ENCODE data around the gene RBP5. TPM values are rescaled to one million over a fixed set of nuclear protein-coding genes. Genes with fewer than 3 reads are reported as not detected.

RBP5 gene
- total and polyA plus RNA-seq, 8 donors, result 1.2 to 26.5 (median 20.2) TPM

DNA sequence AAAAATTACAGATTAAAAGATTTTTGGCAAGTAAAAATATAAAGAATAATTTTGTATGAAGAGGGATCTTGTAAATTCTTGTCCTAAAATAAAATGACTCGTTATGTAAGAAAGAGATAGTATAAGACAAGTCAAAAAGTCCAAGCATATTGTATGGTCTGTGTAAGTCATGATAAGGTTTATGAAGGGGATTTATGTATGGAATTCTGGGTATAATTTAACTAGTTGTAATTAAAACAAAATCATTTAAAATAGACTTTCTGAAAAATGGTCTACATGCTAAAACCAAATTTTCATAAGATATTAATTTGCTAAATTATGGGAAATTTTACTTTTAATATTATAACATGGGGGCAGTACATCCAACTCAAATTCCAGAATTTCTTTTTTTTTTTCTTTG lies 43.2 kb upstream of the RBP5 start:
- H3K9me3 ChIP-seq, result peaks cover 0 to 51% of the 10 kb centered on the region in 2 donors
- ATAC-seq, result no peak
- H3K4me1 ChIP-seq, result no peaks in the 10 kb centered on the region
- H3K4me3 ChIP-seq, result no peak overlapping the region
- TF ChIP-seq, protein P1, sequence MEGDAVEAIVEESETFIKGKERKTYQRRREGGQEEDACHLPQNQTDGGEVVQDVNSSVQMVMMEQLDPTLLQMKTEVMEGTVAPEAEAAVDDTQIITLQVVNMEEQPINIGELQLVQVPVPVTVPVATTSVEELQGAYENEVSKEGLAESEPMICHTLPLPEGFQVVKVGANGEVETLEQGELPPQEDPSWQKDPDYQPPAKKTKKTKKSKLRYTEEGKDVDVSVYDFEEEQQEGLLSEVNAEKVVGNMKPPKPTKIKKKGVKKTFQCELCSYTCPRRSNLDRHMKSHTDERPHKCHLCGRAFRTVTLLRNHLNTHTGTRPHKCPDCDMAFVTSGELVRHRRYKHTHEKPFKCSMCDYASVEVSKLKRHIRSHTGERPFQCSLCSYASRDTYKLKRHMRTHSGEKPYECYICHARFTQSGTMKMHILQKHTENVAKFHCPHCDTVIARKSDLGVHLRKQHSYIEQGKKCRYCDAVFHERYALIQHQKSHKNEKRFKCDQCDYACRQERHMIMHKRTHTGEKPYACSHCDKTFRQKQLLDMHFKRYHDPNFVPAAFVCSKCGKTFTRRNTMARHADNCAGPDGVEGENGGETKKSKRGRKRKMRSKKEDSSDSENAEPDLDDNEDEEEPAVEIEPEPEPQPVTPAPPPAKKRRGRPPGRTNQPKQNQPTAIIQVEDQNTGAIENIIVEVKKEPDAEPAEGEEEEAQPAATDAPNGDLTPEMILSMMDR (IDR thresholded peaks at IDR 0.05), result no peak
- intact Hi-C loops (cut with DNase I), result no loop called here
- no peak for DNase-seq
- no peaks in the 10 kb centered on the region for H3K36me3 ChIP-seq
- H3K27ac ChIP-seq, result no peak overlapping the region
- H3K27me3 ChIP-seq, result no peaks in the 10 kb centered on the region

DNA sequence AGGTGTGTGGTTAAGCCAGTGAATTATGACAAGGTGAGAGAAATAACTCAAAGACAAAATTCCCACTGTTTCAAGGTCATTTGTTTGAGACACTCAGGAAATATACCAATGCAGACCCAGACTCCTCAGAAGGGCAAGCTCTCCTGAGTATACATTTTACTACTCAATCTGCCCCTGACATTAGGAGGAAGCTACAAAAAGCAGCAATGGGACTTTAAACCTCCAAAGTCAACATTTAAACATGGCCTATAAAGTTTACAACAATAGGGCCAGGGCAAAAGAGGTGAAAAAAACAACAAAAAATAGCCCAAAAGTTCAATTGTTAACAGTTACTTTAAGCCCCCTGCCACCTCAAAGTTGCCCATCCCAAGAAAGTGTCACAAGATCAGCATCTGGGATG lies 41.3 kb upstream of the RBP5 start:
- Histone ChIP-seq H3K36me3 (no peaks in the 10 kb centered on the region), H3K27ac (no peak overlapping the region), H3K4me1 (no peaks in the 10 kb centered on the region), H3K27me3 (no peaks in the 10 kb centered on the region), H3K4me3 (no peak overlapping the region), H3K9me3 (peaks cover 0 to 48% of the 10 kb centered on the region in 2 donors)
- ATAC-seq (no peak), DNase-seq (no peak)
- intact Hi-C loops (cut with DNase I), result no loop called here
- TF ChIP-seq, protein P1 (IDR thresholded peaks at IDR 0.05), result no peak

DNA sequence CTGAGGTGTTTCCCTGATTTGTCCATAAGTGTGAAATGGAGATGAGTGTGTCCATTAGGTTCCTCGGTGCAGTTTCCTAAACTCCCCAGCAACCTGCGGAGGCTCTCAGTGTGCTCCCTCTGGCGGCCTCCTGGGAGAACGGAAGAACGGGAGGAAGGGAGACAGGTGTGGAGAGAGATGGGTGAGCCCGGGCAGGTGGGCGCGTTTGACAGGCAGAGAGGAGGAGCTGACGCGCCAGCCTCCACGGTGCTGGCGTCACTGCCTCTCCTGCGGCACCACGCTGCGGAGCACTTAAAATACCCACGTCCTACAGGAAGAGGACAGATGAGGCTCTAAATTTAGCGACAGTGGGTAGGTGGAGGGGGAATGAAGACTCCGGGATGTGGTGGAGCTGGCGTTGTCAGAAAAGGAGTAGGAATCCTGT lies 34.0 kb upstream of the RBP5 start:
- Histone ChIP-seq H3K9me3 (peaks cover 0 to 5% of the 10 kb centered on the region in 2 donors), H3K4me1 (no peaks in the 10 kb centered on the region), H3K27ac (no peak overlapping the region), H3K27me3 (peaks cover 0 to 16% of the 10 kb centered on the region in 2 donors), H3K4me3 (no peak overlapping the region), H3K36me3 (peaks cover 0 to 13% of the 10 kb centered on the region in 2 donors)
- DNase-seq, result peak in 1 of 4 donors; percentile 47
- TF ChIP-seq, protein P1 (IDR thresholded peaks at IDR 0.05), result peak; percentile 44 to 59
- peak; percentile 94 for ATAC-seq
- intact Hi-C loops (cut with DNase I), result no loop called here

DNA sequence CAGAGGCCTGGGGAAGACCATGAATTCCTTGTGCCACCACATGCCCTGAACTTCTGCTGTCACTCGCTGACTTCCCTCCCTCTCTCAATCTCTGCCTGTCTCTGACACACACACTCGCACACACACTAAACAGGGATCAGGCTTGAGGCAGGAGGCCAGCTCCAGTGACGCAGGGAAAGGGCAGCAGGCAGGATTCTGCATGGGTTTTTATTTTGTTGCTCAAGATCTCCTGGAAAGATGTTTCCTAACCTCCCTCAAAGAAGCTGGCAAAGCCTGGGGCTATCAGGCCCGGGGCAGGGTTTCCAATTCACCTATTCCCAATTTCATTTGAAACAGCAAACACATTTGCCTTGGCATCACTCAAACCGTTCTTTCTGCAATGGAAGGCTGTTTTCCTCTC lies 33.1 kb upstream of the RBP5 start:
- H3K9me3 ChIP-seq, result no peaks in the 10 kb centered on the region
- H3K4me3 ChIP-seq, result no peak overlapping the region
- TF ChIP-seq, protein P1 (IDR thresholded peaks at IDR 0.05), result no peak
- no peaks in the 10 kb centered on the region for H3K4me1 ChIP-seq
- intact Hi-C loops (cut with DNase I), result no loop called here
- no peak for ATAC-seq
- no peak for DNase-seq
- H3K27ac ChIP-seq, result no peak overlapping the region
- H3K27me3 ChIP-seq, result peaks cover 0 to 16% of the 10 kb centered on the region in 2 donors
- peaks cover 0 to 21% of the 10 kb centered on the region in 2 donors for H3K36me3 ChIP-seq

DNA sequence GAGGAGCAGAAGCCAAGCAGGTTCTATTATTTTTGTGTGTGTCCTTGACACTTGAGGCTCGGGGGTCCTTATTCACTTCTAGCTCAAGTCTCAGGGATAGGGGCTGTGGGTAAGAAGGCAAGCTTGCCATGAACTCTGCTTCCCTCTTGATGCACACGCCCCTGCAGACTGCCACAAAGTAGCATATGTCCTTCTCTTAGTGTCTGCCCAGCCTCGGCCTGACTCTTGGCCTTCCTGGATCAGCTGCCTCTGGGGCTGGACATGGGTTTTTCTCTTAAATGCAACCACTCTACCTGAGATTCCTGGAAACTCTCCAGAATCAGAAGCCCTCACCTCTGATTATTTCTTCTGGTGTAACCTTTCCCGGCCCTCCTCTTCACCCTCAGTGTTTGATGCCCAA lies 32.6 kb upstream of the RBP5 start:
- TF ChIP-seq, protein P1 (IDR thresholded peaks at IDR 0.05), result no peak
- intact Hi-C loops (cut with DNase I), result no loop called here
- ATAC-seq (no peak), DNase-seq (no peak)
- H3K36me3 ChIP-seq, result peaks cover 0 to 22% of the 10 kb centered on the region in 2 donors
- peaks cover 0 to 16% of the 10 kb centered on the region in 2 donors for H3K27me3 ChIP-seq
- no peak overlapping the region for H3K4me3 ChIP-seq
- H3K27ac ChIP-seq, result no peak overlapping the region
- no peaks in the 10 kb centered on the region for H3K9me3 ChIP-seq
- no peaks in the 10 kb centered on the region for H3K4me1 ChIP-seq

Measured in left lung (tissue), 10 donors.